ENCODE data around the gene NCCRP1.

DNA sequence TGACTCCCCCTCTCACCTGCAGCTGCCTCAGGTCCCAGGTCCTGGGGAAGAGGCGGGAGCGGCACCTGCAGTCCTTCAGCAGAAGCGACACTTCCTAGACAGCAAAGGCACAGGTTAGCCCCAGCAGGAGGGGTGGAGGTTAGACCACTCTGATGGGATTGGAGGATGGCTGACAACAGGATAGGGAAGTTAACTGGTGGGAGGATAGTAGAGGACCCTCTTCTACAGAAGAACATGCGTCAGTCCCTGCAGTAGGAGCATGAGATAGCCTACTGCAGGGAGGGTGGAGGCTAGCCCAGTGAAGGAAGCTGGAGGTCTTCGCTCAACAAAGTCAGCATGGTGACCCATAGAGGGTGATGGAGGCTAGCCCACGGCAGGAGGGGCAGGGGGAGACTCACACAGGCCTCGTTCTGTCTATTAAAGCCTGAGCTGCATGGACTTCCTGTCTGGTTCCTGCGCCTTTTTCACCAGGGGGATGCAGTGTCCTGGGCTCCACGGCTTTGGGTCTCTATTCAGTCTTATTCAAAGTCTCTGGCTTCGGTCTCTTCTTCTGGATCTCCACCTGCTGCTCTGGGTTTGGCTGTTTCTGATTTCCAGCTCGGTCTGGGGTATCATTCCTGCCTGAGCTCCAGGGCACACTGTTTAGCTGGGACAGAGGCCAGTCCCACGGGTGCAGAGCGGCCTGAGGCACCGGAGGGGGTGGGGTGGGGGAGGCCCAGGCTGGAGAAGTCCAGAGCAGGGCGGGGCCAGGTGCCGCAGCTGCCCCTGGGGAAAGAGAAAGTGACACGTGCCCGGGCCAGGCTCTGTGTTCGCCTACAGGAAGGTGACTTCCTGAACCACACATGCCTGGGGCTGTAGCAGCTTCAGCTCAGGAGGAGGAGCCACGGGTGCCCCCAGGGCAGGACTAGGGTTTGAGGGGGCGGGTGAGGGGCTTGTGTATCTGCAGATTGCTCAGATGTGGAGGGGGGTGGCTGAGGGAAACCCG, 40.7 kb downstream of the NCCRP1 start:
- TF ChIP-seq, protein P1, sequence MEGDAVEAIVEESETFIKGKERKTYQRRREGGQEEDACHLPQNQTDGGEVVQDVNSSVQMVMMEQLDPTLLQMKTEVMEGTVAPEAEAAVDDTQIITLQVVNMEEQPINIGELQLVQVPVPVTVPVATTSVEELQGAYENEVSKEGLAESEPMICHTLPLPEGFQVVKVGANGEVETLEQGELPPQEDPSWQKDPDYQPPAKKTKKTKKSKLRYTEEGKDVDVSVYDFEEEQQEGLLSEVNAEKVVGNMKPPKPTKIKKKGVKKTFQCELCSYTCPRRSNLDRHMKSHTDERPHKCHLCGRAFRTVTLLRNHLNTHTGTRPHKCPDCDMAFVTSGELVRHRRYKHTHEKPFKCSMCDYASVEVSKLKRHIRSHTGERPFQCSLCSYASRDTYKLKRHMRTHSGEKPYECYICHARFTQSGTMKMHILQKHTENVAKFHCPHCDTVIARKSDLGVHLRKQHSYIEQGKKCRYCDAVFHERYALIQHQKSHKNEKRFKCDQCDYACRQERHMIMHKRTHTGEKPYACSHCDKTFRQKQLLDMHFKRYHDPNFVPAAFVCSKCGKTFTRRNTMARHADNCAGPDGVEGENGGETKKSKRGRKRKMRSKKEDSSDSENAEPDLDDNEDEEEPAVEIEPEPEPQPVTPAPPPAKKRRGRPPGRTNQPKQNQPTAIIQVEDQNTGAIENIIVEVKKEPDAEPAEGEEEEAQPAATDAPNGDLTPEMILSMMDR (IDR thresholded peaks at IDR 0.05) = no peak
- TF ChIP-seq POLR2A (IDR thresholded peaks at IDR 0.05) (no peak), EP300 (IDR thresholded peaks at IDR 0.05) (no peak)

All from gastroesophageal sphincter (tissue), 3 donors.